ENCODE measurements around the gene TMEM204.

The TMEM204 gene

DNA sequence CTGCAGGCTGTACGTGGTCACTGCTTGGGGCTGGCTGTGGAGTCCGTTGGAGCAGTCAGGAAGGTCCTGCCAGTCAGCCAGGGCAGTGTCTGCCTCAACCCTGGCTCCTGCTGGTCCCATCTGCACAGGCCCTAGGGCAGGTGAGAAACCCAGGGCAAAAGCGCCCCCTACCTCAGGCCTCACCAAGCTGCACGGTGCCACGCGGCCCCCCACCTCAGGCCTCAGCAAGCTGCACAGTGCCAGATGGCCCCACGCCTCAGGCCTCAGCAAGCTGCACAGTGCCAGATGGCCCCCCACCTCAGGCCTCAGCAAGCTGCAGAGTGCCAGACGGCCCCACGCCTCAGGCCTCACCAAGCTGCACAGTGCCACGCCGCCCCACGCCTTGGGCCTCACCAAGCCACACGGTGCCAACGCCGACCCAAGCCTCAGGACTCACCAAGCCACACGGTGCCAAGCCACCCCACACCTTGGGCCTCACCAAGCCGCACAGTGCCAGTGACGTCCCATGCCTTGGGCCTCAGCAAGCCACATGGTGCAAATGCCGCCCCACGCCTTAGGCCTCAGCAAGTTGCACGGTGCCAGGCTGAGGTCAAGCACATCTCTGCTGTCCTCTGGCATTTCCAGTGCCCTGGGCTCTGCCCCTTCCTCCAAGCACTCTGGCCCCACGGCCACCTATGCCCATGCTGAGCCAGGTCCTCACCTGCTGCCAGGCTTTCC is 5.5 kb downstream of the TMEM204 start:
- H4K91ac ChIP-seq (ENCODE audit: low read depth, low read length), result no peak overlapping the region
- H4K12ac ChIP-seq (ENCODE audit: low read depth, low read length), result no peak overlapping the region
- H2AFZ ChIP-seq (ENCODE audit: insufficient read depth, low read length, poor library complexity), result no peak overlapping the region
- H3K9ac ChIP-seq (ENCODE audit: low read length), result no peak overlapping the region
- no peak overlapping the region for H3K14ac ChIP-seq (ENCODE audit: low read length)
- no peak overlapping the region for H2BK12ac ChIP-seq (ENCODE audit: low read length)
- peaks cover 6% of the 10 kb centered on the region for H3K79me2 ChIP-seq (ENCODE audit: control insufficient read depth, insufficient read depth, low read length, poor library complexity)
- no peak overlapping the region for H4K8ac ChIP-seq (ENCODE audit: low read depth, low read length)
- peaks cover 21 to 30% of the 10 kb centered on the region in 2 experiments for H3K4me1 ChIP-seq (ENCODE audit: control insufficient read depth in 1 of 2, insufficient read depth in 2 of 2, low read length in 2 of 2)
- no peak overlapping the region for H2BK5ac ChIP-seq (ENCODE audit: low read depth, low read length, poor library complexity)
- no peaks in the 10 kb centered on the region for H3K27me3 ChIP-seq (ENCODE audit: insufficient read depth, low read length)
- WGBS (ENCODE audit: extremely low coverage, insufficient coverage, insufficient read length), result no CpG with 5 or more reads among the region's 22 CpGs
- H3K4me3 ChIP-seq (ENCODE audit: low read depth, low read length), result no peak overlapping the region
- peaks cover 9% of the 10 kb centered on the region for H3K79me1 ChIP-seq (ENCODE audit: low read length)
- H2BK120ac ChIP-seq (ENCODE audit: insufficient read depth, low read length, poor library complexity), result no peak overlapping the region
- no peak overlapping the region for H3K27ac ChIP-seq (ENCODE audit: low read depth, low read length)
- H2AK5ac ChIP-seq (ENCODE audit: low read length), result no peak overlapping the region
- no peak overlapping the region for H3K23ac ChIP-seq (ENCODE audit: low read length)
- no peak for DNase-seq
- H3K18ac ChIP-seq (ENCODE audit: low read length), result no peak overlapping the region
- H3K4ac ChIP-seq (ENCODE audit: low read depth, low read length), result no peak overlapping the region
- peaks cover 6% of the 10 kb centered on the region for H3K9me3 ChIP-seq (ENCODE audit: insufficient read depth, low read depth, low read length)
- no peak overlapping the region for H3K4me2 ChIP-seq (ENCODE audit: low read length)
- peaks cover 52 to 63% of the 10 kb centered on the region in 2 experiments for H3K36me3 ChIP-seq (ENCODE audit: control insufficient read depth in 1 of 2, insufficient read depth in 2 of 2, low read length in 2 of 2)

DNA sequence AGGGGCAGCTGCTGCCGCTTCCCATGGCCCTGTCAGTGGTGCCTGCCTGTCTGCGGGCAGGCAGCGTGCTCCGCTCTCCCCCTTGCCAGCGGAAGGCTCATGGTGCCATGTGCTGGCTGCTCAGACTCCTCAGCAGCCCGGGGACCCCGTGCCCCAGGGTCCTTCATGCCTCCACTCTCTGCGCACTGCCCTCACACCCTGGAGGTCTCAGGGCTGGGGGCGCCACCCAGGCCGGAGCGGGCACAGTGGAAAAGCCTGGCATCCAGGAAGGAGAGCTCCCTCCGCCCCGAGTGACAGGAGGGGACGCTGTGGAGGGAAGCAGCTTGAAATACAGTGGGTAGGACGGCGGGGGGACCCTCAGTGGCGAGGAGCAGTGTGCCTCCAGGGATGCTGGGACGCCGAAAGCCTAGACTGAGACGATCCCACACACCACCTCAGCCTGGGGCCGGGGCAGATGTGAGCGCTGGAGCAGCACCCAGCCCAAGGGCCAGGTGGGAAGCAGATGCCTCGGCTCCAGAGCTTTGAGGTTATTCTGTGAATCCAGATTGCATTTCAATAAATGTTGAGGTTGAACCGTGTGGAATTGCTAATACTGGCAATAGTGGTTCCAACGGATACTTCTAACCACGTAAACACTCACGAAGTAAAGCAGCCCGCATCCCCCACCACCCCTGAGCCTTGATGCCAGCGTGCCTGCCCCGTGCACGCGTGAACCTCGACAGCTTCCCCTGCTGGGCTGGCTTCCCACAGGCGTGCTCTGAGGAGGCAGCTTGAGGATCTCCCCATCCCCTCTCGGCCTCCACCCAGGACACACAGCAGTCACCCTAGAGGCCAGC is 6.5 kb downstream of the TMEM204 start:
- no peak overlapping the region for H4K12ac ChIP-seq (ENCODE audit: low read depth, low read length)
- no peak overlapping the region for H4K8ac ChIP-seq (ENCODE audit: low read depth, low read length)
- no CpG with 5 or more reads among the region's 35 CpGs for WGBS (ENCODE audit: extremely low coverage, insufficient coverage, insufficient read length)
- DNase-seq, result no peak
- peaks cover 6% of the 10 kb centered on the region for H3K9me3 ChIP-seq (ENCODE audit: insufficient read depth, low read depth, low read length)
- H4K91ac ChIP-seq (ENCODE audit: low read depth, low read length), result no peak overlapping the region
- H2BK120ac ChIP-seq (ENCODE audit: insufficient read depth, low read length, poor library complexity), result no peak overlapping the region
- H2BK5ac ChIP-seq (ENCODE audit: low read depth, low read length, poor library complexity), result no peak overlapping the region
- H3K4ac ChIP-seq (ENCODE audit: low read depth, low read length), result no peak overlapping the region
- no peak overlapping the region for H3K4me3 ChIP-seq (ENCODE audit: low read depth, low read length)
- no peaks in the 10 kb centered on the region for H3K27me3 ChIP-seq (ENCODE audit: insufficient read depth, low read length)
- no peaks in the 10 kb centered on the region for H3K79me2 ChIP-seq (ENCODE audit: control insufficient read depth, insufficient read depth, low read length, poor library complexity)
- H3K4me1 ChIP-seq (ENCODE audit: control insufficient read depth in 1 of 2, insufficient read depth in 2 of 2, low read length in 2 of 2), result peaks cover 15 to 24% of the 10 kb centered on the region in 2 experiments
- H3K23ac ChIP-seq (ENCODE audit: low read length), result no peak overlapping the region
- no peak overlapping the region for H3K4me2 ChIP-seq (ENCODE audit: low read length)
- H3K18ac ChIP-seq (ENCODE audit: low read length), result no peak overlapping the region
- H3K9ac ChIP-seq (ENCODE audit: low read length), result no peak overlapping the region
- H3K79me1 ChIP-seq (ENCODE audit: low read length), result peaks cover 2% of the 10 kb centered on the region
- H3K27ac ChIP-seq (ENCODE audit: low read depth, low read length), result no peak overlapping the region
- H2AK5ac ChIP-seq (ENCODE audit: low read length), result no peak overlapping the region
- H2AFZ ChIP-seq (ENCODE audit: insufficient read depth, low read length, poor library complexity), result no peak overlapping the region
- no peak overlapping the region for H2BK12ac ChIP-seq (ENCODE audit: low read length)
- H3K36me3 ChIP-seq (ENCODE audit: control insufficient read depth in 1 of 2, insufficient read depth in 2 of 2, low read length in 2 of 2), result peaks cover 52 to 63% of the 10 kb centered on the region in 2 experiments
- H3K14ac ChIP-seq (ENCODE audit: low read length), result no peak overlapping the region

DNA sequence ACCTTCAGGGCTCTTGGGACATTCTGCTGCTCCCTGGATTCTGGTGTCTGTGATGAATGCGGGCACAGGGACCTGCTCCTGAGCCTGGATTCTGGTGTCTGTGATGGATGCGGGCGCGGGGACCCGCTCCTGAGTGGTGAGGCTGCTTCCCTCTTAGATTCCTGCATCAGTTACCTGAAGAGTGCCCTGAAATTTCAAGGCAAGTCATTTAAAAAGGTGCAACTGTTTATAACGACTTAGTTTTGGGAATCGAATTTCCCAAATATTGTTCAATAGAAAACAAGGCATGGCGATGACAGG is 7.0 kb downstream of the TMEM204 start:
- Histone ChIP-seq H2AFZ (ENCODE audit: insufficient read depth, low read length, poor library complexity) (no peak overlapping the region), H2BK5ac (ENCODE audit: low read depth, low read length, poor library complexity) (no peak overlapping the region), H2AK5ac (ENCODE audit: low read length) (no peak overlapping the region), H3K18ac (ENCODE audit: low read length) (no peak overlapping the region), H3K9me3 (ENCODE audit: insufficient read depth, low read depth, low read length) (peaks cover 6% of the 10 kb centered on the region), H2BK120ac (ENCODE audit: insufficient read depth, low read length, poor library complexity) (no peak overlapping the region), H2BK12ac (ENCODE audit: low read length) (no peak overlapping the region), H4K12ac (ENCODE audit: low read depth, low read length) (no peak overlapping the region), H3K79me1 (ENCODE audit: low read length) (peaks cover 2% of the 10 kb centered on the region), H3K79me2 (ENCODE audit: control insufficient read depth, insufficient read depth, low read length, poor library complexity) (peaks cover 1% of the 10 kb centered on the region), H3K4me1 (ENCODE audit: control insufficient read depth in 1 of 2, insufficient read depth in 2 of 2, low read length in 2 of 2) (peaks cover 13 to 25% of the 10 kb centered on the region in 2 experiments), H3K4me2 (ENCODE audit: low read length) (no peak overlapping the region), H4K8ac (ENCODE audit: low read depth, low read length) (no peak overlapping the region), H3K9ac (ENCODE audit: low read length) (no peak overlapping the region), H3K27ac (ENCODE audit: low read depth, low read length) (no peak overlapping the region), H4K91ac (ENCODE audit: low read depth, low read length) (no peak overlapping the region), H3K27me3 (ENCODE audit: insufficient read depth, low read length) (no peaks in the 10 kb centered on the region), H3K14ac (ENCODE audit: low read length) (no peak overlapping the region), H3K4me3 (ENCODE audit: low read depth, low read length) (no peak overlapping the region), H3K23ac (ENCODE audit: low read length) (no peak overlapping the region), H3K36me3 (ENCODE audit: control insufficient read depth in 1 of 2, insufficient read depth in 2 of 2, low read length in 2 of 2) (peaks cover 52 to 63% of the 10 kb centered on the region in 2 experiments), H3K4ac (ENCODE audit: low read depth, low read length) (no peak overlapping the region)
- WGBS (ENCODE audit: extremely low coverage, insufficient coverage, insufficient read length), result no CpG with 5 or more reads among the region's 8 CpGs
- DNase-seq, result no peak

DNA sequence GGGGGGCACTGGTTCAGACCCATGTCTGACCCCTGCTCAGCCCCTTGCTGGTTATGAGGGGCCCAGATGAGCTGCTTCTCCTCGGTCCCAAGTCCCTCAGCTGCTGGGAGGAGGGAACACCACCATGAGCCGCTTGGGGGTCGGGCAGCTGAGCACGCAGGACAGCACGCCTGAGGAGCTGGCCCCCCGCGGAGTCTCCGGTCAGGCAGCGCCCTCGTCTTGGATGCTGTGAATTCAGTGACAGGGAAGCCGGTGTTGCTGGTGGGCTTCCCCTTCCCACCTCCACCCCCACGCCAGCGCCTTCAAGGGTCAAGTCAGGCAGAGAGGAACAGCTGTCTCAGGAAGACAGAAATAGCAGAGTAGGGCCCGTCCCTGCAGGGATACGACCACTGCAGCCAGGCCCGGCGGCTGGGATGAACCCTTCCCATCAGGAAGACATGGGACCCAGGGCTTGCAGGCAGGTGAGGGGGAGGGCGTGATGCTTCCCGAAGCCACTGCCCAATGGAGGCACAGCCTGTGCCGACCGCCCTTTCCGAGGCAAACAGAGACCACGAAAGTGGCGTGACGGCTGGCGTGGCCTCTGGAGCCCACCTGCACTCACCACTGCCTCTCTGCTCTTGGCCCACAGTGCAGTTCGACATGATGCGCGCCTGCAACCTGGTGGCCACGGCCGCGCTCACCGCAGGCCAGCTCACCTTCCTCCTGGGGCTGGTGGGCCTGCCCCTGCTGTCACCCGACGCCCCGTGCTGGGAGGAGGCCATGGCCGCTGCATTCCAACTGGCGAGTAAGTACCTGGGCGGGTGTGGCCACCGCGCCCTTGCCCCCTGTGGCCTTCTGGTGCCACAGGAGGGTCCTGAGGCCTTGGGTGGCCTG is 8.1 kb downstream of the TMEM204 start:
- H3K14ac ChIP-seq (ENCODE audit: low read length), result no peak overlapping the region
- no peak for DNase-seq
- H3K9ac ChIP-seq (ENCODE audit: low read length), result no peak overlapping the region
- peaks cover 54 to 58% of the 10 kb centered on the region in 2 experiments for H3K36me3 ChIP-seq (ENCODE audit: control insufficient read depth in 1 of 2, insufficient read depth in 2 of 2, low read length in 2 of 2)
- peaks cover 15 to 28% of the 10 kb centered on the region in 2 experiments for H3K4me1 ChIP-seq (ENCODE audit: control insufficient read depth in 1 of 2, insufficient read depth in 2 of 2, low read length in 2 of 2)
- no peak overlapping the region for H3K23ac ChIP-seq (ENCODE audit: low read length)
- H3K9me3 ChIP-seq (ENCODE audit: insufficient read depth, low read depth, low read length), result peaks cover 6% of the 10 kb centered on the region
- H3K79me1 ChIP-seq (ENCODE audit: low read length), result peaks cover 5% of the 10 kb centered on the region
- no peak overlapping the region for H3K4ac ChIP-seq (ENCODE audit: low read depth, low read length)
- H2BK12ac ChIP-seq (ENCODE audit: low read length), result no peak overlapping the region
- H3K79me2 ChIP-seq (ENCODE audit: control insufficient read depth, insufficient read depth, low read length, poor library complexity), result peaks cover 1% of the 10 kb centered on the region
- no peak overlapping the region for H4K8ac ChIP-seq (ENCODE audit: low read depth, low read length)
- no peak overlapping the region for H3K18ac ChIP-seq (ENCODE audit: low read length)
- no peak overlapping the region for H2BK120ac ChIP-seq (ENCODE audit: insufficient read depth, low read length, poor library complexity)
- no peak overlapping the region for H4K91ac ChIP-seq (ENCODE audit: low read depth, low read length)
- H3K27me3 ChIP-seq (ENCODE audit: insufficient read depth, low read length), result no peaks in the 10 kb centered on the region
- H3K4me3 ChIP-seq (ENCODE audit: low read depth, low read length), result no peak overlapping the region
- no peak overlapping the region for H2BK5ac ChIP-seq (ENCODE audit: low read depth, low read length, poor library complexity)
- H4K12ac ChIP-seq (ENCODE audit: low read depth, low read length), result no peak overlapping the region
- H2AK5ac ChIP-seq (ENCODE audit: low read length), result no peak overlapping the region
- H3K27ac ChIP-seq (ENCODE audit: low read depth, low read length), result no peak overlapping the region
- no CpG with 5 or more reads among the region's 41 CpGs for WGBS (ENCODE audit: extremely low coverage, insufficient coverage, insufficient read length)
- no peak overlapping the region for H3K4me2 ChIP-seq (ENCODE audit: low read length)
- no peak overlapping the region for H2AFZ ChIP-seq (ENCODE audit: insufficient read depth, low read length, poor library complexity)

All from trophoblast cell (in vitro differentiated cells and primary cell).